Measurements from ENCODE around the gene ARHGAP1. TPM values are rescaled to one million over a fixed set of nuclear protein-coding genes. Genes with fewer than 3 reads are reported as not detected.

The ARHGAP1 gene
- total RNA-seq, 2 experiments from 2014 or later, result 33.7 to 36.3 TPM

DNA sequence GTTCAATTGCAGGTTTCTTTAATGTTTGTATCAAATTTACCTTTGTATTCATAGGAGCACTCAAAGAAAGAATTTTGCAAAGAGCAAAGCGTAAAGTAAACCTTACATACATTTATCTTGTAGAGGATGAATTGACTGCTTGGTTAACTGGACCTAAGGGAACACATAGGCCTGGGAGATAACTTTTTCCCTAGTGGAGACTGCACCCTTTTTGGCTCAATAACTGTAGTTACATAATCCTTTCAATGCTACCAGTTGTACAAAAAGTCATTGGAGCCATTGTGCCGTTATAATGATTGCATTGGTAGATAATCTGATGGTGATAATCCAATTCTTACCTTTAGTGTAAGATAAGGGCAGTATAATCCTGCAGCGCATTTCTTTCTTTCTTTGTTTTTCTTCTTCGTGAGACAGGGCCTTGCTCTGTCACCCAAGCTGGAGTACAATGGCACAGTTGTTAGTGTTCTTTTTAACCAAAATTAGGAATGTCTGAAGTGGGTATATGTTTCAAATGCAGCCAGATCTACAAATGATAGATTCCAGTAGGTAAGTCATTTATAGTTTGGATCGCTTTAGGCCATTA is 64.8 kb downstream of the ARHGAP1 start:
- peaks cover 54% of the 10 kb centered on the region for H3K36me3 ChIP-seq (ENCODE audit: insufficient read depth, low read length)
- H3K36me3 Mint-ChIP-seq (ENCODE audit: low read depth), result peaks cover 64% of the 10 kb centered on the region
- no peak overlapping the region for H3K27ac Mint-ChIP-seq
- no peak for ATAC-seq (ENCODE audit: poor library complexity)
- no peak for DNase-seq
- intact Hi-C loops (cut with DNase I, micrococcal nuclease), result no loop called here
- H3K4me1 Mint-ChIP-seq (ENCODE audit: low read depth), result peaks cover 13% of the 10 kb centered on the region
- ChIA-PET CTCF (no interaction called here), POLR2A (no interaction called here)
- no peaks in the 10 kb centered on the region for H3K9me3 ChIP-seq (ENCODE audit: control insufficient read depth in 1 of 2, insufficient read depth in 1 of 2, low read length in 2 of 2)
- H3K27ac ChIP-seq (ENCODE audit: low read depth in 1 of 2, low read length in 2 of 2), result no peak overlapping the region
- H3K9me3 Mint-ChIP-seq, result no peaks in the 10 kb centered on the region
- no peak overlapping the region for H3K4me3 Mint-ChIP-seq
- TF ChIP-seq, protein P1, sequence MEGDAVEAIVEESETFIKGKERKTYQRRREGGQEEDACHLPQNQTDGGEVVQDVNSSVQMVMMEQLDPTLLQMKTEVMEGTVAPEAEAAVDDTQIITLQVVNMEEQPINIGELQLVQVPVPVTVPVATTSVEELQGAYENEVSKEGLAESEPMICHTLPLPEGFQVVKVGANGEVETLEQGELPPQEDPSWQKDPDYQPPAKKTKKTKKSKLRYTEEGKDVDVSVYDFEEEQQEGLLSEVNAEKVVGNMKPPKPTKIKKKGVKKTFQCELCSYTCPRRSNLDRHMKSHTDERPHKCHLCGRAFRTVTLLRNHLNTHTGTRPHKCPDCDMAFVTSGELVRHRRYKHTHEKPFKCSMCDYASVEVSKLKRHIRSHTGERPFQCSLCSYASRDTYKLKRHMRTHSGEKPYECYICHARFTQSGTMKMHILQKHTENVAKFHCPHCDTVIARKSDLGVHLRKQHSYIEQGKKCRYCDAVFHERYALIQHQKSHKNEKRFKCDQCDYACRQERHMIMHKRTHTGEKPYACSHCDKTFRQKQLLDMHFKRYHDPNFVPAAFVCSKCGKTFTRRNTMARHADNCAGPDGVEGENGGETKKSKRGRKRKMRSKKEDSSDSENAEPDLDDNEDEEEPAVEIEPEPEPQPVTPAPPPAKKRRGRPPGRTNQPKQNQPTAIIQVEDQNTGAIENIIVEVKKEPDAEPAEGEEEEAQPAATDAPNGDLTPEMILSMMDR (IDR thresholded peaks at IDR 0.05), result no peak
- peaks cover 4% of the 10 kb centered on the region for H3K4me1 ChIP-seq (ENCODE audit: insufficient read depth, low read length)
- no peak overlapping the region for H3K4me3 ChIP-seq (ENCODE audit: low read length)
- no peaks in the 10 kb centered on the region for H3K27me3 ChIP-seq (ENCODE audit: control insufficient read depth in 1 of 2, insufficient read depth in 2 of 2, low read length in 2 of 2)
- no peaks in the 10 kb centered on the region for H3K27me3 Mint-ChIP-seq

DNA sequence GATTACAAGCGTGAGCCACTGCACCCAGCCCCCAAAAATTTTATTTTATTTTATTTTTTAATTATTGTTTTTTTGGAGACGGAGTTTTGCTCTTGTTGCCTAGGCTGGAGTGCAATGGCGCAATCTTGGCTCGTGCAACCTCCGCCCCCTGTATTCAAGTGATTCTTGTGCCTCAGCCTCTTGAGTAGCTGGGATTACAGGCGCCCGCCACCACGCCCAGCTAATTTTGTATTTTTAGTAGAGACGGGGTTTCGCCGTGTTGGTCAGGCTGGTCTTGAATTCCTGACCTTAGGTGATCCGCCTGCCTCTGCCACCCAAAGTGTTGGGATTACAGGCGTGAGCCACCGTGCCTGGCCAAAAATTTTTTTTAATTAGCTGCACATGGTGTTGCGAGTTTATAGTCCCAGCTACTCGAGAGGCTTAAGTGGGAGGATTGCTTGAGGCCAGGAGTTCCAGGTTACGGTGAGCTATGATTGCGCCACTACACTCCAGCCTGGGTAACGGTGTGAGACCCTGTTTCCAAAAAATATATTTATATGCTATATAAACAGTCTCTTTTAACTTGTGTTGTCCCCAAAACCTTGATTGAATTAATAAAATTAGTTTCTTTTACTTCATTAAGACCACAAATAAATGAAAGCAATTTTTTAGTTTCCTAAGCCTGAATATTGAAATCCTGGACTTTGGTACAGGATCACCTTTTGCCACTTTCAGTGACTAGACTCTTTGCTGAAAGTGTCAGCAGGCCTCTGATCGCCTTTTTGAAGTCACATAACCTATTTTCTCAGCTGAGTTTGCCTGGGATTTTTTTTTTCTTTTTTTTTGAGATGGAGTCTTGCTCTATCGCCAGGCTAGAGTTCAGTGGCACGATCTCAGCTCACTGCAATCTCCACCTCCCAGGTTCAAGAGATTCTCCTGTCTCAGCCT is 66.9 kb downstream of the ARHGAP1 start:
- no peak overlapping the region for H3K27ac ChIP-seq (ENCODE audit: low read depth in 1 of 2, low read length in 2 of 2)
- TF ChIP-seq, protein P1 (IDR thresholded peaks at IDR 0.05), result no peak
- H3K9me3 ChIP-seq (ENCODE audit: control insufficient read depth in 1 of 2, insufficient read depth in 1 of 2, low read length in 2 of 2), result no peaks in the 10 kb centered on the region
- H3K4me1 ChIP-seq (ENCODE audit: insufficient read depth, low read length), result no peaks in the 10 kb centered on the region
- peaks cover 11% of the 10 kb centered on the region for H3K4me1 Mint-ChIP-seq (ENCODE audit: low read depth)
- peaks cover 63% of the 10 kb centered on the region for H3K36me3 Mint-ChIP-seq (ENCODE audit: low read depth)
- intact Hi-C loops (cut with DNase I, micrococcal nuclease), result no loop called here
- ChIA-PET POLR2A (no interaction called here), CTCF (interaction anchor here (0.6 kb wide), 2 partner anchors 8 to 147 kb away, joined by 3 read pairs; no protein-coding TSS in a partner anchor)
- no peak overlapping the region for H3K4me3 ChIP-seq (ENCODE audit: low read length)
- ATAC-seq (ENCODE audit: poor library complexity), result no peak
- H3K27me3 ChIP-seq (ENCODE audit: control insufficient read depth in 1 of 2, insufficient read depth in 2 of 2, low read length in 2 of 2), result no peaks in the 10 kb centered on the region
- H3K27me3 Mint-ChIP-seq, result no peaks in the 10 kb centered on the region
- H3K9me3 Mint-ChIP-seq, result no peaks in the 10 kb centered on the region
- H3K27ac Mint-ChIP-seq, result no peak overlapping the region
- no peak for DNase-seq
- peaks cover 58% of the 10 kb centered on the region for H3K36me3 ChIP-seq (ENCODE audit: insufficient read depth, low read length)
- no peak overlapping the region for H3K4me3 Mint-ChIP-seq

DNA sequence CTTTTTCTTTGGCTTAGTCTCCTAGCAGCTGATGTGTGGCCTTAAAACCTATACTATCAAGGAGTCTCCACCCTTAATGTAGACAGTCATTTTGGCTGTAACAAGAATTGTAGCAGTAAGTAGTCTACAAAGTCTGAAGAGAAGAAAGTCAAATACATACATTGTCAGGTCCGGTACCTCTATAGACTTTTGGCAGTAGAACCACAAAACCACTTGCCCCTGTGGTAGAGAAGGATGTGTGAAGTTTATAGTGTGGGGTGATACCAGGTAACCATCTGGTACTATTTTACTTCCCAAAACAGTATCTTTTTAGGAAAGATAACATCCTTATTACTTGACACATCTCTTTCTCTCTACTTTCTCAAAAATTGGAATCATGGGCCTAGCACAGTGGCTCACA is 67.9 kb downstream of the ARHGAP1 start:
- Histone ChIP-seq H3K27ac (ENCODE audit: low read depth in 1 of 2, low read length in 2 of 2) (no peak overlapping the region), H3K36me3 (ENCODE audit: insufficient read depth, low read length) (peaks cover 51% of the 10 kb centered on the region), H3K4me3 (ENCODE audit: low read length) (no peak overlapping the region), H3K9me3 (ENCODE audit: control insufficient read depth in 1 of 2, insufficient read depth in 1 of 2, low read length in 2 of 2) (no peaks in the 10 kb centered on the region), H3K4me1 (ENCODE audit: insufficient read depth, low read length) (peaks cover 2% of the 10 kb centered on the region), H3K27me3 (ENCODE audit: control insufficient read depth in 1 of 2, insufficient read depth in 2 of 2, low read length in 2 of 2) (no peaks in the 10 kb centered on the region)
- DNase-seq (peak in 1 of 14 experiments; percentile 18), ATAC-seq (ENCODE audit: poor library complexity) (no peak)
- Mint-ChIP-seq H3K27me3 (no peaks in the 10 kb centered on the region), H3K4me1 (ENCODE audit: low read depth) (peaks cover 9% of the 10 kb centered on the region), H3K27ac (no peak overlapping the region), H3K36me3 (ENCODE audit: low read depth) (peaks cover 65% of the 10 kb centered on the region), H3K9me3 (no peaks in the 10 kb centered on the region), H3K4me3 (no peak overlapping the region)
- TF ChIP-seq, protein P1 (IDR thresholded peaks at IDR 0.05), result no peak
- ChIA-PET CTCF (no interaction called here), POLR2A (interaction anchor here (1.1 kb wide), 1 partner anchor 15 kb away, joined by 3 read pairs; the partner anchor contains the start of genes ATG13 and HARBI1)
- intact Hi-C loops (cut with DNase I, micrococcal nuclease), result no loop called here
